Measurements from ENCODE around the gene LRRC59. TPM values are rescaled to one million over a fixed set of nuclear protein-coding genes. Genes with fewer than 3 reads are reported as not detected.

The LRRC59 gene
- total RNA-seq (ENCODE audit: low replicate concordance) = 75.3 and 104 TPM in 2 replicates
- long read RNA-seq, transcript LRRC59-201 (7 exons, 2,910 nt) = major isoform, 8 of 21 reads
- long read RNA-seq, partial matches to known transcripts = 1 of 21 reads
- long read RNA-seq, other reads (novel, unspliced or antisense) = 12 of 21 reads

- H3K4me1 Mint-ChIP-seq (ENCODE audit: unreplicated experiment) = peaks cover 20% of the 10 kb centered on the region
- H3K36me3 Mint-ChIP-seq = peaks cover 24% of the 10 kb centered on the region
- no peaks in the 10 kb centered on the region for H3K27me3 Mint-ChIP-seq
- peak within 1 kb of the TSS; percentile 97 for H3K4me3 Mint-ChIP-seq
- H3K27ac Mint-ChIP-seq = peak within 1 kb of the TSS; percentile 94
- DNase-seq (ENCODE audit: extremely low spot score, unreplicated experiment) = peak; percentile 93
- no peaks in the 10 kb centered on the region for H3K9me3 Mint-ChIP-seq
- TF ChIP-seq CTCF (conservative IDR thresholded peaks at IDR 0.05) = peak; percentile 99
These were observed at the start of gene LRRC59 for GRCh38 chr17:50397111-50397918. LRRC59 (minus strand) TSS chr17:50397523; CDS start chr17:50397317, 206 bp downstream.

GRCh38 chr17:50445730-50446325 lies 48.5 kb upstream of the LRRC59 start:
- H3K27ac Mint-ChIP-seq = peak overlapping the region; percentile 58
- peaks cover 4% of the 10 kb centered on the region for H3K9me3 Mint-ChIP-seq
- H3K4me1 Mint-ChIP-seq (ENCODE audit: unreplicated experiment) = peaks cover 35% of the 10 kb centered on the region
- no peak for DNase-seq (ENCODE audit: extremely low spot score, unreplicated experiment)
- no peaks in the 10 kb centered on the region for H3K27me3 Mint-ChIP-seq
- no peak for TF ChIP-seq CTCF (conservative IDR thresholded peaks at IDR 0.05)
- H3K4me3 Mint-ChIP-seq = no peak overlapping the region
- H3K36me3 Mint-ChIP-seq = peaks cover 9% of the 10 kb centered on the region

GRCh38 chr17:50444841-50445715 lies 47.8 kb upstream of the LRRC59 start:
- DNase-seq (ENCODE audit: extremely low spot score, unreplicated experiment) = no peak
- H3K27me3 Mint-ChIP-seq = no peaks in the 10 kb centered on the region
- H3K36me3 Mint-ChIP-seq = peaks cover 8% of the 10 kb centered on the region
- H3K27ac Mint-ChIP-seq = peak overlapping the region; percentile 19
- peaks cover 4% of the 10 kb centered on the region for H3K9me3 Mint-ChIP-seq
- H3K4me3 Mint-ChIP-seq = no peak overlapping the region
- TF ChIP-seq CTCF (conservative IDR thresholded peaks at IDR 0.05) = no peak
- H3K4me1 Mint-ChIP-seq (ENCODE audit: unreplicated experiment) = peaks cover 42% of the 10 kb centered on the region

- H3K27ac Mint-ChIP-seq = peak overlapping the region; percentile 83
- peaks cover 8% of the 10 kb centered on the region for H3K36me3 Mint-ChIP-seq
- H3K4me3 Mint-ChIP-seq = peak overlapping the region; percentile 71
- no peak for DNase-seq (ENCODE audit: extremely low spot score, unreplicated experiment)
- peaks cover 4% of the 10 kb centered on the region for H3K9me3 Mint-ChIP-seq
- no peaks in the 10 kb centered on the region for H3K27me3 Mint-ChIP-seq
- peaks cover 44% of the 10 kb centered on the region for H3K4me1 Mint-ChIP-seq (ENCODE audit: unreplicated experiment)
- no peak for TF ChIP-seq CTCF (conservative IDR thresholded peaks at IDR 0.05)
These were observed 46.2 kb upstream of the LRRC59 start for GRCh38 chr17:50443505-50443974.
